Measurements from ENCODE around the gene KLHDC4. TPM values are rescaled to one million over a fixed set of nuclear protein-coding genes. Genes with fewer than 3 reads are reported as not detected.
"Not testable (repeated sequence)": the region's sequence is repeated elsewhere in the genome, so short reads cannot be mapped to it uniquely, and the experiment has no call there.

KLHDC4 gene
- total and polyA plus RNA-seq, 11 donors = 6.8 to 20.5 (median 14.3) TPM

DNA sequence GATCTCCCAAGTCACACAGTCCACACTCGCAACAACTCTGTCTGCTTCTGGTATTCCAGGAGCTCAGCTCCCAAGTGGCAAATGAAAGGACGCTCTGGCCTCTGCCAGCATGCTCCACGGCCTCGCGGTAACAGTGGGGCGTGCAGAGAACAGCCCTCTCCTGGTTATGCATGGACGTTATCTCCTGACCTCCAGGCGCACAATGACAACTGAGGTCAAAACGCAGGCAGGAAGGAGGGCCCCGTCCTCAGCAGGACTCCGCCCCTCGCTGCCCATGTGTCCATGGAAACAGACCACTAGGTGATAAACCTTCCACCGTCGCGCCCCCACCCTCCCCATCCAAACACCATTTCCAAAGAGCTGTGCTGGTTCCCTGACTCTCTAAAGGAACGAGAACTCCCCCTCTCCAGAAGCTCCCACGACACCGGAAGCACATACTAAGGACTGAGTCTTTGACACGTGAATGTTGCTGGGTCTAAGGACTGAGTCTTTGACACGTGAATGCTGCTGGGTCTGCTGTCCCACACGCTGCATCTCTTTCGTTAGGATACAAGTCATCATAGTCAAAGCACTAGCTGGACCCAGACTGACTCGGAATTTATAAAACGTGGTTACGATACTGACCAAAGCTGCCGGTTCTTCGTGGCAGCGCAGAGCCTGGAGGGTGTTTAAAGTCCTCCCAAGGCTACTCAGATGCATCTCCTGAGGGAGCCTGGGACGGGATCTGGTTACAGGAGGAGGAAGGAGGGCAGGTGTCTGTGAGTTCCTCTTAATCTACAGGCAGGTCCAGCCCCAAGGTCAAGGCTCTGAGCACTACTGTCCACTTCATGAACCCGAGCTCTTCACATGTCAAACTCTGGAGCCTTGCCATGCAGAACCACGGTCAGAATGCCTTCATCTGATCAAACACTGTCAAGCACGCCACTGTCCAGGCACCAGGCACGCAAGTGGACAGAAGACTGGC is 43.9 kb downstream of the KLHDC4 start:
- ATAC-seq = no peak

GRCh38 chr16:87720446-87720845 is 45.3 kb downstream of the KLHDC4 start:
- no peaks in the 10 kb centered on the region for H3K9me3 ChIP-seq
- H3K27ac ChIP-seq = no peak overlapping the region
- ATAC-seq (no peak), DNase-seq (no peak)
- H3K4me1 ChIP-seq = peaks cover 0 to 12% (median 0%) of the 10 kb centered on the region in 12 donors
- 95 to 99% (median 97%) methylated on average over 14 to 24 of the region's 24 CpGs for WGBS, 4 donors
- intact Hi-C loops (cut with DNase I) = no loop called here
- no peak for TF ChIP-seq POLR2A (IDR thresholded peaks at IDR 0.05)
- TF ChIP-seq, protein P1, sequence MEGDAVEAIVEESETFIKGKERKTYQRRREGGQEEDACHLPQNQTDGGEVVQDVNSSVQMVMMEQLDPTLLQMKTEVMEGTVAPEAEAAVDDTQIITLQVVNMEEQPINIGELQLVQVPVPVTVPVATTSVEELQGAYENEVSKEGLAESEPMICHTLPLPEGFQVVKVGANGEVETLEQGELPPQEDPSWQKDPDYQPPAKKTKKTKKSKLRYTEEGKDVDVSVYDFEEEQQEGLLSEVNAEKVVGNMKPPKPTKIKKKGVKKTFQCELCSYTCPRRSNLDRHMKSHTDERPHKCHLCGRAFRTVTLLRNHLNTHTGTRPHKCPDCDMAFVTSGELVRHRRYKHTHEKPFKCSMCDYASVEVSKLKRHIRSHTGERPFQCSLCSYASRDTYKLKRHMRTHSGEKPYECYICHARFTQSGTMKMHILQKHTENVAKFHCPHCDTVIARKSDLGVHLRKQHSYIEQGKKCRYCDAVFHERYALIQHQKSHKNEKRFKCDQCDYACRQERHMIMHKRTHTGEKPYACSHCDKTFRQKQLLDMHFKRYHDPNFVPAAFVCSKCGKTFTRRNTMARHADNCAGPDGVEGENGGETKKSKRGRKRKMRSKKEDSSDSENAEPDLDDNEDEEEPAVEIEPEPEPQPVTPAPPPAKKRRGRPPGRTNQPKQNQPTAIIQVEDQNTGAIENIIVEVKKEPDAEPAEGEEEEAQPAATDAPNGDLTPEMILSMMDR (IDR thresholded peaks at IDR 0.05) = no peak
- H3K36me3 ChIP-seq = peaks cover 0 to 34% (median 13%) of the 10 kb centered on the region in 9 donors
- no peak overlapping the region for H3K4me3 ChIP-seq
- no peaks in the 10 kb centered on the region for H3K27me3 ChIP-seq

More for the DNA sequence above, 43.9 kb downstream of the KLHDC4 start:
- Histone ChIP-seq H3K36me3 (peaks cover 0 to 24% (median 7%) of the 10 kb centered on the region in 9 donors), H3K27me3 (no peaks in the 10 kb centered on the region), H3K4me1 (peaks cover 0 to 12% (median 0%) of the 10 kb centered on the region in 12 donors), H3K9me3 (no peaks in the 10 kb centered on the region), H3K4me3 (no peak overlapping the region), H3K27ac (no peak overlapping the region)
- DNase-seq = no peak
- WGBS, 4 donors = 87 to 90% (median 88%) methylated on average over 30 to 33 of the region's 33 CpGs
- intact Hi-C loops (cut with DNase I) = no loop called here
- no peak for TF ChIP-seq POLR2A (IDR thresholded peaks at IDR 0.05)
- TF ChIP-seq, protein P1 (IDR thresholded peaks at IDR 0.05) = no peak

GRCh38 chr16:87718831-87719230 is 47.0 kb downstream of the KLHDC4 start:
- H3K27me3 ChIP-seq; DNase-seq; H3K4me3 ChIP-seq; ATAC-seq; intact Hi-C loops (cut with DNase I); H3K9me3 ChIP-seq; H3K27ac ChIP-seq: not testable (repeated sequence)
- H3K4me1 ChIP-seq = peaks cover 0 to 12% (median under 1%) of the 10 kb centered on the region in 12 donors
- 95 to 98% (median 96%) methylated on average over 21 to 28 of the region's 28 CpGs for WGBS, 4 donors
- peaks cover 0 to 44% (median 24%) of the 10 kb centered on the region in 9 donors for H3K36me3 ChIP-seq

DNA sequence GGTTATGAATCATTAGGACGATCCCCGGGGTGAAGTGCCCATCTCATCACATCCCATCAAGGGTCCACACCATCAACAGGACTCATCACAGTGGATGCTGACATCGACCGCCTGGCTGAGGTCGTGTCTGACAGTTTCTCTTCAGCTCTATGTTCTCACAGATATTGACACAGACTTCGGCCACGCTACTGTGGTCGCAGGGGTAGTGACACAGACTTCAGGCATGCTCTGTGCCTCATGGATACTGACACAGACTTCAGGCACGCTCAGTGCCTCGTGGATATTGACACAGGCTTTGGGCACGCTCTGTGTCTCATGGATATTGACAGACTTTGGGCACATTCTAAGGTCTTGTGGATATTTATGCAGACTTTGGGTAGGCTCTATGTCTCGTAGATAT is 50.1 kb downstream of the KLHDC4 start:
- no peak for TF ChIP-seq POLR2A (IDR thresholded peaks at IDR 0.05)
- TF ChIP-seq, protein P1 (IDR thresholded peaks at IDR 0.05) = no peak
- intact Hi-C loops (cut with DNase I) = no loop called here
- DNase-seq (no peak), ATAC-seq (no peak)
- 94 to 97% (median 96%) methylated on average over 10 to 12 of the region's 12 CpGs for WGBS, 4 donors
- Histone ChIP-seq H3K9me3 (no peaks in the 10 kb centered on the region), H3K4me3 (no peak overlapping the region), H3K27ac (no peak overlapping the region), H3K27me3 (no peaks in the 10 kb centered on the region), H3K4me1 (peaks cover 0 to 7% (median 0%) of the 10 kb centered on the region in 12 donors), H3K36me3 (peaks cover 0 to 46% (median 25%) of the 10 kb centered on the region in 9 donors)
